ENCODE measurements around the gene CUEDC2. TPM values are rescaled to one million over a fixed set of nuclear protein-coding genes. Genes with fewer than 3 reads are reported as not detected.

The CUEDC2 gene
- total and polyA plus RNA-seq, 10 of the 15 experiments (the other 5 are each of a cell fraction or from before 2014, with no cell fraction given) = 20.4 to 121 (median 75.0) TPM

- TF ChIP-seq SKIL (IDR thresholded peaks at IDR 0.05; ENCODE audit: low read depth, poor library complexity, severe bottlenecking) = no peak
- TF ChIP-seq ZBTB11 (CRISPR knock-in tag; IDR thresholded peaks at IDR 0.05) = 0 out of 2 replicates have a peak, but pooled peaks have one; percentile 16
- no peak for TF ChIP-seq RCOR1 (conservative IDR thresholded peaks at IDR 0.05; ENCODE audit: low read depth, low read length)
- no peak for TF ChIP-seq E2F8 (IDR thresholded peaks at IDR 0.05; ENCODE audit: low read depth, partially characterized antibody)
- no peak for TF ChIP-seq DPF2 (IDR thresholded peaks at IDR 0.05)
- no peak for TF ChIP-seq SMAD1 (IDR thresholded peaks at IDR 0.05; ENCODE audit: low read depth, partially characterized antibody)
- TF ChIP-seq FOXM1 (IDR thresholded peaks at IDR 0.05; ENCODE audit: low read depth, low read length) = no peak
- TF ChIP-seq MTA2 (IDR thresholded peaks at IDR 0.05; ENCODE audit: low read depth) = 0 out of 2 replicates have a peak, but pooled peaks have one; percentile 25
- TF ChIP-seq CREB1 (IDR thresholded peaks at IDR 0.05; ENCODE audit: low read depth) = peak; percentile 91
- TF ChIP-seq RFX5 (IDR thresholded peaks at IDR 0.05; ENCODE audit: low read depth, low read length) = no peak
- TF ChIP-seq CHD4 (IDR thresholded peaks at IDR 0.05) = no peak
- TF ChIP-seq ZNF687 (IDR thresholded peaks at IDR 0.05) = no peak
- no peak for TF ChIP-seq SUZ12 (IDR thresholded peaks at IDR 0.05; ENCODE audit: unreplicated experiment)
- TF ChIP-seq POU2F2 (IDR thresholded peaks at IDR 0.05; ENCODE audit: borderline replicate concordance, low read depth, low read length) = peak; percentile 48; the same call in 1 of the 3 replicates
Measured at GRCh38 chr10:102432162-102432950, at the start of gene CUEDC2 (continued).
